H1 (cell line): Measurements from ENCODE around the gene ADAMTSL2. TPM values are rescaled to one million over a fixed set of nuclear protein-coding genes. Genes with fewer than 3 reads are reported as not detected.

Source experiments
- CTCF ChIA-PET: fragments of 300-600 bp; sonication (Branson Sonifier 250); formaldehyde crosslinking; loops from one replicate; lab custom pipeline; 2021; ENCODE audit not compliant: partially characterized antibody; lab: Charles Lee
- POLR2A ChIA-PET: fragments of 300-600 bp; sonication (Branson Sonifier 250); formaldehyde crosslinking; loops from one replicate; lab custom pipeline; 2021; ENCODE audit warnings: inconsistent platforms; ENCODE audit not compliant: partially characterized antibody; lab: Charles Lee
- DNase-seq, 2 experiments: peaks; one replicate each; pipeline versions ENCODE4 v3.0.0 to v3.0.0-alpha.2; 2010 to 2022; ENCODE audit warnings: low spot score in 2 of 2, low read depth in 1 of 2, mixed read lengths in 1 of 2
- FAIRE-seq: peaks from 2 replicates; lab custom pipeline; 2011; peaks lifted over from hg19 to GRCh38; lab: Jason Lieb, UNC
- H2AFZ ChIP-seq: 2 replicates; pipeline ENCODE4 v1.8.1; 2012; ENCODE audit warnings: low read length, inconsistent platforms
- H2AK5ac ChIP-seq: 2 replicates; pipeline ENCODE4 v1.6.1; 2013; ENCODE audit warnings: low read depth, low read length
- H2BK120ac ChIP-seq: replicated peaks from 2 replicates; pipeline ENCODE3; 2013; ENCODE audit warnings: low read depth, low read length, inconsistent platforms
- H2BK12ac ChIP-seq: 2 replicates; pipeline ENCODE4 v1.6.1; 2013; ENCODE audit warnings: low read depth, low read length
- H2BK15ac ChIP-seq: 2 replicates; pipeline ENCODE4 v1.6.1; 2013; ENCODE audit warnings: low read length
- H2BK20ac ChIP-seq: 2 replicates; pipeline ENCODE4 v1.6.1; 2013; ENCODE audit warnings: low read length
- H2BK5ac ChIP-seq: 2 replicates; pipeline ENCODE4 v1.6.1; 2013; ENCODE audit warnings: low read depth, low read length
- H3K14ac ChIP-seq: 2 replicates; pipeline ENCODE4 v1.6.1; 2013; ENCODE audit warnings: inconsistent platforms; ENCODE audit not compliant: insufficient read length
- H3K18ac ChIP-seq: 2 replicates; pipeline ENCODE4 v1.6.1; 2013; ENCODE audit warnings: low read length; ENCODE audit errors: extremely low read depth
- H3K23ac ChIP-seq: 2 replicates; pipeline ENCODE4 v1.6.1; 2013; ENCODE audit warnings: inconsistent platforms; ENCODE audit not compliant: insufficient read length
- H3K23me2 ChIP-seq: 2 replicates; pipeline ENCODE4 v1.6.1; 2013; ENCODE audit warnings: low read depth, low read length
- H3K27ac ChIP-seq: 2 replicates; pipeline ENCODE4 v1.6.1; 2011; ENCODE audit warnings: low read depth, low read length, inconsistent platforms
- H3K27me3 ChIP-seq, 4 experiments: replicated peaks in 1 of 4; 1 replicate in 1 of 4; 2 replicates in 3 of 4; pipeline versions ENCODE4 v1.6.1 to v1.8.1; 2011 to 2013; ENCODE audit warnings: low read length in 3 of 4, mild to moderate bottlenecking in 3 of 4, inconsistent platforms in 2 of 4, mixed read lengths in 2 of 4, moderate library complexity in 1 of 4; ENCODE audit not compliant: control insufficient read depth in 3 of 4, insufficient read depth in 3 of 4; ENCODE audit errors: extremely low read depth in 1 of 4
- H3K36me3 ChIP-seq, 4 experiments: 2 replicates each; pipeline versions ENCODE4 v1.6.1 to v1.8.1; 2011 to 2013; ENCODE audit warnings: mild to moderate bottlenecking in 4 of 4, low read length in 3 of 4, moderate library complexity in 2 of 4, control low read depth in 1 of 4, inconsistent platforms in 1 of 4; ENCODE audit not compliant: insufficient read depth in 4 of 4, control insufficient read depth in 2 of 4
- H3K4ac ChIP-seq: replicated peaks from 2 replicates; pipeline ENCODE3; 2013; ENCODE audit warnings: low read length, low read depth, mixed read lengths, inconsistent platforms; ENCODE audit not compliant: insufficient read length
- H3K4me1 ChIP-seq, 4 experiments: replicated peaks in 1 of 4; 1 replicate in 1 of 4; 2 replicates in 3 of 4; pipeline versions ENCODE4 v1.6.1 to v1.8.1; 2011 to 2013; ENCODE audit warnings: low read length in 3 of 4, inconsistent platforms in 2 of 4, mixed read lengths in 1 of 4; ENCODE audit not compliant: insufficient read depth in 4 of 4, control insufficient read depth in 3 of 4
- H3K4me2 ChIP-seq, 2 experiments: 2 replicates each; pipeline versions ENCODE4 v1.6.1 to v1.8.1; 2011 to 2013; ENCODE audit warnings: low read depth in 2 of 2, low read length in 2 of 2, control low read depth in 1 of 2, inconsistent platforms in 1 of 2, mild to moderate bottlenecking in 1 of 2; ENCODE audit not compliant: insufficient read depth in 1 of 2
- H3K4me3 ChIP-seq, 4 experiments: fragments of 200-600, 300-600 bp in 1 of 4; sonication (generic), shearing (Covaris generic), sonication (Bioruptor Twin) in 1 of 4; 2 replicates each; pipeline versions ENCODE4 v1.5.1 to v1.8.1; 2011 to 2016; ENCODE audit warnings: low read length in 4 of 4, low read depth in 3 of 4, control low read depth in 2 of 4, inconsistent platforms in 2 of 4, mild to moderate bottlenecking in 2 of 4, mixed read lengths in 1 of 4, moderate library complexity in 1 of 4; ENCODE audit not compliant: insufficient read depth in 2 of 4; ENCODE audit errors: extremely low read depth in 1 of 4
- H3K56ac ChIP-seq: replicated peaks from 2 replicates; pipeline ENCODE3; 2013; ENCODE audit warnings: low read depth, mild to moderate bottlenecking, mixed read lengths, low read length, inconsistent platforms; ENCODE audit not compliant: insufficient read length
- H3K79me1 ChIP-seq: 2 replicates; pipeline ENCODE4 v1.6.1; 2013; ENCODE audit warnings: low read depth, low read length, control low read depth
- H3K79me2 ChIP-seq, 2 experiments: 2 replicates each; pipeline versions ENCODE4 v1.6.1 to v1.8.1; 2012 to 2013; ENCODE audit warnings: low read length in 2 of 2, mild to moderate bottlenecking in 2 of 2, inconsistent platforms in 1 of 2; ENCODE audit not compliant: insufficient read depth in 2 of 2, control insufficient read depth in 1 of 2
- H3K9ac ChIP-seq, 4 experiments: replicated peaks in 1 of 4; 1 replicate in 1 of 4; 2 replicates in 3 of 4; pipeline versions ENCODE4 v1.6.1 to v1.8.1; 2011 to 2013; ENCODE audit warnings: low read depth in 3 of 4, low read length in 3 of 4, control low read depth in 2 of 4, mild to moderate bottlenecking in 2 of 4, moderate library complexity in 2 of 4, inconsistent platforms in 1 of 4; ENCODE audit errors: extremely low read depth in 1 of 4
- H3K9me3 ChIP-seq, 2 experiments: 2 replicates each; pipeline versions ENCODE4 v1.6.1 to v1.8.1; 2012 to 2013; ENCODE audit warnings: mild to moderate bottlenecking in 2 of 2, moderate library complexity in 2 of 2, control low read depth in 1 of 2, inconsistent platforms in 1 of 2, low read depth in 1 of 2, low read length in 1 of 2, mixed read lengths in 1 of 2; ENCODE audit not compliant: insufficient read depth in 2 of 2
- H4K20me1 ChIP-seq, 2 experiments: replicated peaks in 1 of 2; 2 replicates each; pipeline versions ENCODE3 to v1.8.1; 2011 to 2013; ENCODE audit warnings: inconsistent platforms in 2 of 2, low read length in 2 of 2, mild to moderate bottlenecking in 1 of 2; ENCODE audit not compliant: insufficient read depth in 2 of 2, control insufficient read depth in 1 of 2
- H4K5ac ChIP-seq: 2 replicates; pipeline ENCODE4 v1.6.1; 2013; ENCODE audit warnings: low read length, low read depth, mixed read lengths, inconsistent platforms; ENCODE audit not compliant: insufficient read length
- H4K8ac ChIP-seq: 2 replicates; pipeline ENCODE4 v1.8.0; 2013; ENCODE audit warnings: mild to moderate bottlenecking, moderate library complexity, low read length, inconsistent platforms; ENCODE audit not compliant: insufficient read depth; ENCODE audit errors: extremely low read depth
- H4K91ac ChIP-seq: replicated peaks from 2 replicates; pipeline ENCODE3; 2013; ENCODE audit warnings: low read length, mixed read lengths, inconsistent platforms; ENCODE audit not compliant: insufficient read length
- ATF3 ChIP-seq: IDR thresholded peaks from 2 replicates; pipeline ENCODE4 v1.6.1; 2011; ENCODE audit warnings: low read depth, mild to moderate bottlenecking, low read length; ENCODE audit not compliant: insufficient read depth
- KDM1A ChIP-seq: fragments of 200-600, 300-600 bp; sonication (generic); IDR thresholded peaks from 2 replicates; pipeline ENCODE4 v1.7.1; 2016; ENCODE audit warnings: mild to moderate bottlenecking, low read length, borderline replicate concordance
- MAX ChIP-seq: IDR thresholded peaks from 2 replicates; pipeline ENCODE4 v1.6.1; 2012; ENCODE audit warnings: inconsistent platforms
- PHF8 ChIP-seq: fragments of 200-600 bp; sonication (generic); conservative IDR thresholded peaks from 2 replicates; pipeline ENCODE4 v1.7.1; 2012; ENCODE audit warnings: low read depth, mild to moderate bottlenecking, inconsistent platforms, low read length, moderate library complexity
- SAP30 ChIP-seq: fragments of 300-600 bp; sonication (generic); IDR thresholded peaks from 2 replicates; pipeline ENCODE4 v1.7.1; 2012; ENCODE audit warnings: low read length, moderate library complexity, mild to moderate bottlenecking, inconsistent platforms; ENCODE audit not compliant: insufficient read depth, insufficient replicate concordance
- SIN3A ChIP-seq, 2 experiments: IDR thresholded peaks in 1 of 2; conservative IDR thresholded peaks in 1 of 2; 2 replicates each; pipeline ENCODE4 v1.6.1; 2011 to 2012; ENCODE audit warnings: low read length in 2 of 2, improper control_type of control experiment in 1 of 2, low read depth in 1 of 2, mild to moderate bottlenecking in 1 of 2
- TCF12 ChIP-seq: IDR thresholded peaks from 2 replicates; pipeline ENCODE4 v1.6.1; 2011; ENCODE audit warnings: low read depth, mild to moderate bottlenecking, low read length
- TEAD4 ChIP-seq: IDR thresholded peaks from 2 replicates; pipeline ENCODE4 v1.6.1; 2012; ENCODE audit warnings: low read depth, low read length, inconsistent platforms, mixed read lengths
- WGBS, 2 experiments: shearing (Covaris generic) in 1 of 2; methylation state at CpG; one replicate each; pipeline versions ENCODE4 v1.1.6 to v1.1.7; 2013 to 2015; ENCODE audit warnings: low lambda C conversion rate in 2 of 2, mixed read lengths in 2 of 2, inconsistent platforms in 1 of 2, low coverage in 1 of 2, missing lambda C conversion rate in 1 of 2; ENCODE audit not compliant: insufficient replicate concordance in 2 of 2, insufficient coverage in 1 of 2, insufficient read length in 1 of 2; ENCODE audit errors: extremely low coverage in 1 of 2, missing lambda C conversion rate in 1 of 2; 5-methylcytosine and 5-hydroxymethylcytosine counted together
- polyA plus RNA-seq, 7 experiments: library from polyadenylated mRNA; depleted of rRNA in 3 of 7; stranded (reverse) in 5 of 7; unstranded in 2 of 7; fragments of >200 nt in 5 of 7; fragments of 200-250 nt in 2 of 7; gene quantifications; 1 replicate in 5 of 7; 2 replicates in 1 of 7; 4 replicates in 1 of 7; pipeline versions ENCODE4 v1.2.1 to v1.2.3, GENCODE V29; 2011 to 2013; ENCODE audit warnings: missing spikeins in 2 of 7, mixed read lengths in 2 of 7
- total RNA-seq: library from RNA; stranded (reverse); fragmentation: NEBNext Ultra II Directional; extraction: Animal tissue kit (Norgen Biotek cat#: 25700); gene quantifications from 2 replicates; pipeline ENCODE4 v1.2.1, GENCODE V29; 2021

The ADAMTSL2 gene
- total and polyA plus RNA-seq, 2 of the 8 experiments (the other 6 are each of a cell fraction or from before 2014, with no cell fraction given), result 0.74 to 0.76 TPM

- Histone ChIP-seq H3K4me3 (no peak overlapping the region; a peak in 1 of 8 replicates), H3K4ac (peak overlapping the region; percentile 70), H3K18ac (peak overlapping the region; percentile 60), H2BK12ac (peak overlapping the region; percentile 92; the same call in 1 of the 2 replicates), H3K36me3 (no peaks in the 10 kb centered on the region), H4K91ac (peak overlapping the region; percentile 32), H3K27me3 (peaks cover 0 to 7% (median 3%) of the 10 kb centered on the region in 4 experiments; a peak in 6 of 7 replicates), H3K27ac (no peak overlapping the region), H3K4me1 (peaks cover 4 to 36% (median 31%) of the 10 kb centered on the region in 4 experiments), H2BK5ac (peak overlapping the region; percentile 75; the same call in 1 of the 2 replicates), H3K4me2 (peak overlapping the region; percentile 43 to 48; a peak in 3 of 4 replicates), H2BK15ac (peak overlapping the region; percentile 88), H2BK20ac (peak overlapping the region; percentile 97; the same call in 1 of the 2 replicates), H3K79me2 (no peaks in the 10 kb centered on the region), H2AFZ (no peak overlapping the region), H3K23ac (no peak overlapping the region), H3K23me2 (no peaks in the 10 kb centered on the region; the same call in 1 of the 2 replicates), H3K79me1 (no peaks in the 10 kb centered on the region), H3K9me3 (no peaks in the 10 kb centered on the region), H4K5ac (peak overlapping the region; percentile 18), H3K56ac (no peak overlapping the region), H2BK120ac (peak overlapping the region; percentile 52), H4K8ac (no peak overlapping the region), H2AK5ac (0 out of 2 replicates have a peak overlapping the region, but pooled peaks have one; percentile 91), H3K9ac (no peak overlapping the region), H3K14ac (no peak overlapping the region), H4K20me1 (no peaks in the 10 kb centered on the region)
- POLR2A ChIA-PET, result interaction anchor here (1.6 to 3.0 kb wide), 3 partner anchors 10 to 69 kb away, joined by 4 to 11 read pairs (median 9); partner anchors contain the start of gene CACFD1
- CTCF ChIA-PET, result interaction anchor here (0.6 to 3.2 kb wide), 20 partner anchors 13 to 289 kb away, joined by 3 to 16 read pairs (median 4); no protein-coding TSS in a partner anchor
- DNase-seq (no peak), FAIRE-seq (no peak)
- WGBS, 2 experiments, result 56% methylated on average over 19 of the region's 22 CpGs; no CpG with 5 or more reads in 1 of the 2 experiments
- TF ChIP-seq ATF3 (no peak), SIN3A (conservative IDR thresholded peaks at IDR 0.05 in 1 of 2, IDR thresholded peaks at IDR 0.05 in 1 of 2; ENCODE audit: low read depth in 1 of 2, low read length in 2 of 2) (peak; percentile 54 to 73; a peak in 1 of 4 replicates), SAP30 (no peak), MAX (no peak), TCF12 (0 out of 2 replicates have a peak, but pooled peaks have one; percentile 64), TEAD4 (peak; percentile 97), KDM1A (peak; percentile 95; the same call in 1 of the 2 replicates), PHF8 (no peak)
These were observed 6.3 kb upstream of the ADAMTSL2 start for GRCh38 chr9:133528001-133528875.
